AG20443 (cell line): ENCODE results near the gene DOCK2.
"Not testable (repeated sequence)": the region's sequence is repeated elsewhere in the genome, so short reads cannot be mapped to it uniquely, and the experiment has no call there.

ENCODE experiments used
- DNase-seq: peaks from one replicate; pipeline ENCODE4 v3.0.0; 2012; ENCODE audit warnings: low spot score, mixed read lengths

DOCK2 gene

DNA sequence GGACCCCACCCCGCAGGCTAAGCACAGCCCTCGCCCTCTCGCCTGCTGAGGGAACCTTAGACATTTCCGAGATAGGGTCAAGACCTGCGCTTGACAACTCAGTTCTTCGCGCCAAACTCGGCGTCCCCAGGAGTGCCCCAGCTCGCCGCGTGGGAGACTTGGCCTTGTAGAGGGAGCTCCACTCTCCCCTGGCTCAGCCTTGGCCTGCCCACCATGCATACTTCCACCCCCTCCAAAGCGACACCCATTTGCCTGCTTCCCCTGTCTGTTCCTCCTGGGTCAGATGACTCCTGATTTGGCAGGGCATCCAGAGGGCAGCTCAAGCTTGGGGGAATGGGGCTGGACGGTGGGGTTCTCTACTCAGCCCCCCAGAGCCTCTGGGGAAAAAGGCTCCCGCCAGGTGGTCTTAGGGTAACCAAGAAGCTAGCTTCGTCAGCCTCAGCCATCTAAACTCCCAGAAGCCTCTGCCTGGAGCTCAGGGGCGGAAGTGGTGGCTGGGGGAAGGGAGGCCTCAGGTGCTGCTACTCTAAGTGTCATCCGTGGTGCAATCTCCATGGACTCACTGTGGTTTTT, 560 bp downstream of the DOCK2 start:
- DNase-seq = no peak

DNA sequence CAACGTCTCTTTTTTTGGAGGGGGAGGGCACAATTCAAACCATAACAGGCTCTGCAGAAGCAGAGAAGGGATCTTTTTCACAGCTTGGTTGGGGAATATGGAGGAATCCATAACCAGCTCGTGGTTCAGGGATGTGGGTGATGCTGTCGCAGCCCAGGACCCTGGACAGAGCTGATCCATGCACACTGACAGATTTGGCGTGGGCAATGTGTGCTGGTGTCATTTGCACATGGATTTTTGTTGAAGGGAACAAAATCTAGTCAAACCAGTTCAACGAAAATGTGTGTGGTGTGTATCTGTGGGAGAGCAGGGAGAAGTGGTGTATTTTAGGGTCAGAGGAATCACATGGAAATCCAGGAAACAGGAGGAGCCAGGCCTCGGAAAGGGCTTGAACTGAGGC, 4.2 kb downstream of the DOCK2 start:
- DNase-seq = peak; percentile 59

GRCh38 chr5:169646856-169647255, 9.8 kb downstream of the DOCK2 start:
- no peak for DNase-seq

GRCh38 chr5:169647566-169647965, 10.5 kb downstream of the DOCK2 start:
- no peak for DNase-seq

DNA sequence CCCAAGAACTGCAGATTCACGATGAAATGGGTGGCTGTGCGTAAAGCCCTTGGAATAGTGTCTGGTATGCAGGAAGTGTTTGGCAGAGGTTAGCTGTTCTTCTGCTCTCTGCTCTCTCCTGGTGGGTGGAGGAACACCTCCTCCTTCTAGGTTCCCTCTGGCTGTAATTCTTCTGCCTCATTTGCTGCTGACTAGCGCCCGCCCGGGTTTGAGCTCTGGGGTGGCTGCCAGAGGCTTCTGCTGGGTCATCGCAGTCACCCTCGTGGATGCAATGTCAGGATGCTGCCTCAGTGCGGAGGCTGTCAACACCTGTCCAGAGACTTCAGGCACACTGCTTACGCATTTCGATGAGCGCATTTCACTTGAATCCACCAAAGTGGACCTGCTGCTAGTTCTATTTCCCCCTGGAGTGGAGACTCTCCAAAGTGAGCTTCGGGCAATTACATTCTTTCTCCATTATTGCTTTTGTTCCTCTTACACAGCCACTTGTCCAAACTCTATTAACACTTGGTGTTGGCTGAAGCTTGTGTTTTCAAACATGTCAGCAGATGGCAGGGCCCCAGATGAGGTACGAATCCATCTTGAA, 11.7 kb downstream of the DOCK2 start:
- DNase-seq = no peak

DNA sequence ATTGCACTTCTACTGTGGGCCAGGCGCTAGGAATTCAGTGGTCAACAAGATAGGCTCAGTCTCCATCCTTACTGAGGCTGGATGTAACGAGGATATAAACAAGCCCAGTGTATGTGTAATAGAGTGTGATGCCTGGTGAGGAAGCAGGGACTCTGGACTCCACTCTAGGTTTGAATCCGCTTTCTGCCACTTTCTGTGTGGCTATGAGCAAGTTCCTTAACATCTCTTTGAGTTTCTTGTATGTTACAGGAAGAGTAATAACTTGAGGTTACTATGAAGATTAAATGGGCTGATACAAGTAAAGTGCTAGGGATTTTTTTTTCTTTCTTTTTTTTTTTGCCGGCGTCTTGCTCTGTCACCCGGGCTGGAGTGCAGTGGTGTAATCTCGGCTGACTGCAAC, 12.4 kb downstream of the DOCK2 start:
- no peak for DNase-seq

GRCh38 chr5:169650701-169651331, 13.7 kb downstream of the DOCK2 start:
- DNase-seq = peak; percentile 45

GRCh38 chr5:169651526-169651925, 14.5 kb downstream of the DOCK2 start:
- DNase-seq = no peak

DNA sequence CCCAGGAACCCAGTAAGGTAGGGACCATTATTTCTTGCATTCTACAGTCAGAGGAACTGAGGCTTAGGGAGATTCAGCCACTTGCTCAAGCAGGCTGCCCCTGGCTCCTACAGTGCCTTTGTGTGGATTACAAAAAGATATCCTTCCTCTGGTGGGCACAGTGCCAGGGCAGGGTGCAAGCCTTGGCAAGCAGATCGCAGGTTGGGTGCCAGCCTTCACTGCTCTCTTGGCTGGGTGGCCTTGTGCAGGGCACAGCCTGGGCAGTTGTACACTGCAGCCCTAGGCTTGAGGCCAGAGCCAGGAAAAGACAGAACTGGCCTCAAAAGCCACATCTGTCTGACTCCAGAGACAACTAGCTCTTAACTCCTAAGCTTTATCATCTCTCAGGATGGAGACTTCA, 15.0 kb downstream of the DOCK2 start:
- DNase-seq = no peak

DNA sequence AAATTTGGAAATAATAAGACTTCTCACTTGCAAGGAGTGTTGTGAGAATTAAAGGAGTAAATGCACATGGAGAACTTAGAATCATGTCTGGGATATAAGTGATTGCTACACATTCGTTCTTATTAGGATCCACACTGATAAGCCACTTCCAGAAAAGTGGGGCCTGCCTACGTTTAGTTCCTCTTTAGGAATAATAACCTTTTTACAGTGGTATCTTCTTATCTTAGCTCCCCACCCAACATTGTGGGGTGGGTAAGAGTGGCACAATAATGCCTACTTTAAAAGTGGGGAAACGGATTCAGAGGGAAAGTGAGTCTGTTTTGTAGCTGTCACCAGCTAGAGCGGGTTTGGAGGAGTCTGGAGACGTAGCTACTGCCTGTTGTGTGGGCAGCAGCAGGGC, 16.0 kb downstream of the DOCK2 start:
- DNase-seq = no peak

DNA sequence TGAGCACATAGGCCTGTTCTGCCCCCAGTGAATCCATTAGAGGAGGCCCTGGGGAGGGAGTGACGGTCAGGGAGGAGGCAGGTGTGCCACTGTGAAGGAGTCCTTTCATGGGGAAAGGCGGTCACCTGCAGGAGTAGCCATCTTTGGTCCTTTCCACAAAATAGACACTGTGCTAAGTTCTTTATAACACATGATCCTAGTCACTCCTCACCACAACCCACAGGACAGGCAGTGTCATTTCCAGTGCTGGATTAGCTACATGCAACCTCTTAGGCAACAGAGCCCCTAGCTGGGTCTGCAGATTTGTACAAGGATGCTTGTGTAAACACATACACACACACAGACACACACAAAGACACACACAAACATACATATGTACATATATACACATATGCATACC, 18.3 kb downstream of the DOCK2 start:
- DNase-seq = no peak

- DNase-seq = peak; percentile 24
These were observed 19.2 kb downstream of the DOCK2 start for GRCh38 chr5:169656125-169656901.

DNA sequence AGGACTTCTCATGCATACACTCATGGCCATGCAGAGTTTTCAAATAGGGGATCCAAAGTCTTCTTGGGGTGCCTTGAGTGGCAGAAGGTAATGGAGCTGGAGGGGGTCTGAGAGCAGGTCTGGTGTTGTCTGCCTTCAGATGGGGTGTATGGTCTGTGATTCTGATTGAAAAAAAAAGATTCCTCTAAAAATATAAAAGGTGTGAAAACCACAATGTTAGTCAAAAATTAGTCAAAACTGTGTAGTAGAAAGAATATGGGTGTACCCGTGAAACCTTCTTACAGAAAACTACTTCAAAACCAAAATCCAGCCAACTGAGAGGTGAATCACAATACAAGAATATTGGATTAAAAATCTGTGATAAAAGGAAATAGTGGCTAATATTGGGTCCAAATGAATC, 20.1 kb downstream of the DOCK2 start:
- no peak for DNase-seq

DNA sequence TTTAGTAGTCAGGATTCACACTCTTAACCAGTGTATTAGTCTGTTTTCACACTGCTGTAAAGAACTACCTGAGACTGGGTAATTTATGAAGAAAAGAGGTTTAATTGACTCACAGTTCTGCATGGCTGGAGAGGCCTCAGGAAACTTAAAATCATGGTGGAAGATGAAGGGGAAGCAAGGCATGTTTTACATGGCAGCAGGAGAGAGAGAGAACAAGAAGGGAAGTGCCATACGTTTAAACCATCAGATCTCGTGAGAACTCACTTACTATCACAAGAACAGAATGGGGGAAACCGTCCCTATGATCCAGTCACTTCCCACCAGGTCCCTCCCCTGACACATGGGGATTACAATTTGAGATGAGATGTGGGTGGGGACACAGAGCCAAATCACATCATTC, 25.4 kb downstream of the DOCK2 start:
- DNase-seq = not testable (repeated sequence)

- no peak for DNase-seq
These were observed 26.5 kb downstream of the DOCK2 start for GRCh38 chr5:169663537-169663936.

GRCh38 chr5:169666365-169666764, 29.3 kb downstream of the DOCK2 start:
- DNase-seq = no peak

DNA sequence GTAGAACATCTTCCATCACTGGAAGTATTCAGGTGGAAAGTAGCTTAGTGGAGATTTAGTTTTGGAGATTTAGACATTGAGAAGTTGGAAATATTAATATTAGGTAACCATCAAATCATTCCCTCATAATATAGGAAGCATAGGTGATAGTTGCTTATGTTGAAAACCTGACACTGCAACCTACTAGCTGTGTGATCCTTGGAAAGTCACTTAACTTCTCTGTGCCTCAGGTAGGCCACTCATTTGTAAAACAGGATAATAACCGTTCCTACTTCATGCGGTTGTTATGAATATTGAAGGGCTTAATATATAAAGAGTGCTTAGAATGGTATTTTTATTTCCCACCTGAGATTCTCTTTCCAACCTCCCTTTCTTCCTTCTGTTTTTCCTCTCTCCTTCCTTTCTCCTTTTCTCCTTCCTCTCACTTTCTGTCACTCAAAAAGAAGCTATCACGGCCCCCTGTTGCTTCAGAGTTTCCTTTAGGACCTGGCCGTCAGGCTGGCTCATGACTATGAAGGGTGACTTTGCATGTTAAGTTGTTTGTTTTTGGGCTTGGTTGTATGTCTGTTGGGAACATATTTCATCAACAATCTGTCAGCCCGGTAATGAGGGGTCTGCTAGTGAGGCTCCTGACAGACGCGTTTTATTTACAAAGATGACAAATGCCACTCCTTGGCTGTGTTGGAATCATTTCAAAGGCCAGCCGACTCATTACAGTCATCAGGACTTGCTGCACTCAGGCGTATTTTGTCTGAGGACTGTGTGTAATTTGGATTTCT, 31.0 kb downstream of the DOCK2 start:
- peak; percentile 34 for DNase-seq

DNA sequence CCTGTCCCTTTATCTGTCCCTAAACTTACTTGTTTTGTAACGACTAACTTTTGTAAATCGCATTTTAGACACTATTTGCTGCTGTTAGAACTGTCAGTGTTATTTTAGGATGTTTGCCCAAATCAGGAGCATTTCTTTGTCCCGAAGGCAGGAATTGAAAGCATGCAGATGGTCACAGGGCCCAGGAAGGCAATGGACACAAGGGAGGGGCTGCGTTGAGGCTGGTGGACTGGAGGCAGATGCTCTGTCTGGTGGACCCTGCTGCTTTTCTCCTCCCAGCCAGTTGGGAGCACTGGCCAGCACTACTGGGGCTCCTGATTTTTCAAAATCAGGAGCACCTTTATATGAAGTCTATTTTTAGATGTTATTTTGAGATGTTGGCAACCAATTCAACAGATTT, 31.7 kb downstream of the DOCK2 start:
- peak; percentile 63 for DNase-seq

GRCh38 chr5:169670769-169671525, 33.9 kb downstream of the DOCK2 start:
- DNase-seq = no peak

DNA sequence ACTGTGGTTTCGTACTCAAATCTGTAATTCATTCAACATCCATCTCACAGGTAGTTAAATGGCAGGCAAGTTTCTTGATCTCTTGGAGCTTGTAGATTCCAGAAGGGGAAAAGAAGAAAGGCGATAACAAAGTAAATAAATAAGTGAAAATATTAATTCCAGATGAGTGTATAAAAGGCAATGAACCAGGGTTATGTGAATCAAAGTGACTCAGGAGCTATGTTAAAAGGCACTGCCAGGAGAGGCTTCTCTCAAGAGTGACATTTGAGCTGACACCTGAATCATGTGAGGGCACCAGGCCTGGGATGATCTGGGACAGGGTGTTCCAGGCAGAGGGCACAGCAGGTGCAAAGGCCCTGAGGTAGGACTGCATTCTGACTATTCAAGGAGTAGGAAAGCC, 45.0 kb downstream of the DOCK2 start:
- no peak for DNase-seq

- DNase-seq = no peak
These were observed 49.1 kb downstream of the DOCK2 start for GRCh38 chr5:169686137-169686536.

GRCh38 chr5:169688106-169688505, 51.0 kb downstream of the DOCK2 start:
- no peak for DNase-seq
